SK-N-SH (cell line): ENCODE results near the gene TMEM192. TPM values are rescaled to one million over a fixed set of nuclear protein-coding genes. Genes with fewer than 3 reads are reported as not detected.
A peak's percentile ranks its signal among the peaks of the same experiment; 100 is the strongest.
"Not testable (repeated sequence)": the region's sequence is repeated elsewhere in the genome, so short reads cannot be mapped to it uniquely, and the experiment has no call there.

ENCODE experiments used
- CTCF ChIA-PET: fragments of 300-600, 350-600 bp; formaldehyde crosslinking; extraction: SDS; loops from one replicate; lab custom pipeline; 2021; lab: Yijun Ruan, JAX
- POLR2A ChIA-PET: fragments of 350-600 bp; sonication (Branson Sonifier 250); formaldehyde crosslinking; extraction: SDS; loops from one replicate; lab custom pipeline; 2020; ENCODE audit warnings: antibody characterized with exemption, inconsistent platforms; lab: Yijun Ruan, JAX
- DNase-seq: peaks from one replicate; pipeline ENCODE4 v3.0.0; 2012
- H2AFZ ChIP-seq: fragments of 200-600 bp; sonication (generic); 2 replicates; pipeline ENCODE4 v1.8.1; 2016; ENCODE audit warnings: antibody characterized with exemption, mild to moderate bottlenecking, low read depth
- H3F3A ChIP-seq: fragments of 200-600 bp; sonication (generic); replicated peaks from 2 replicates; pipeline ENCODE3; 2016; ENCODE audit warnings: antibody characterized with exemption, mild to moderate bottlenecking; ENCODE audit not compliant: insufficient read depth
- H3K27ac ChIP-seq, 2 experiments: fragments of 200-500 bp in 1 of 2; fragments of 200-600 bp in 1 of 2; sonication (Bioruptor generic) in 1 of 2; sonication (generic), shearing (Covaris generic) in 1 of 2; 2 replicates each; pipeline versions ENCODE4 v1.5.1 to v1.6.1; 2014 to 2016; ENCODE audit warnings: low read depth in 2 of 2, inconsistent platforms in 1 of 2, low read length in 1 of 2, mild to moderate bottlenecking in 1 of 2, mixed read lengths in 1 of 2
- H3K27me3 ChIP-seq: fragments of 200-600 bp; sonication (generic), shearing (Covaris generic); 2 replicates; pipeline ENCODE4 v1.6.1; 2016; ENCODE audit warnings: mixed run types; ENCODE audit not compliant: insufficient read depth
- H3K36me3 ChIP-seq, 2 experiments: fragments of 200-500 bp in 1 of 2; fragments of 200-600 bp in 1 of 2; sonication (Bioruptor generic) in 1 of 2; sonication (generic) in 1 of 2; replicated peaks in 1 of 2; 2 replicates each; pipeline versions ENCODE3 to v1.5.1; 2014 to 2016; ENCODE audit warnings: low read length in 1 of 2, mild to moderate bottlenecking in 1 of 2; ENCODE audit not compliant: insufficient read depth in 2 of 2, control insufficient read depth in 1 of 2
- H3K4me1 ChIP-seq, 2 experiments: fragments of 200-500 bp in 1 of 2; fragments of 200-600 bp in 1 of 2; sonication (Bioruptor generic) in 1 of 2; sonication (generic), shearing (Covaris generic) in 1 of 2; 2 replicates each; pipeline versions ENCODE4 v1.5.1 to v1.6.1; 2014 to 2016; ENCODE audit warnings: low read depth in 1 of 2, low read length in 1 of 2, mixed run types in 1 of 2; ENCODE audit not compliant: insufficient read depth in 2 of 2, control insufficient read depth in 1 of 2
- H3K4me2 ChIP-seq: fragments of 200-600 bp; sonication (generic), shearing (Covaris generic); 2 replicates; pipeline ENCODE4 v1.6.1; 2017; ENCODE audit warnings: mixed run types
- H3K4me3 ChIP-seq, 2 experiments: fragments of 200-500 bp in 1 of 2; fragments of 200-600 bp in 1 of 2; sonication (Bioruptor generic) in 1 of 2; sonication (generic), shearing (Covaris generic) in 1 of 2; 2 replicates each; pipeline versions ENCODE4 v1.5.1 to v1.8.1; 2014 to 2016; ENCODE audit warnings: low read depth in 2 of 2, inconsistent platforms in 1 of 2, low read length in 1 of 2, mild to moderate bottlenecking in 1 of 2, mixed read lengths in 1 of 2, moderate library complexity in 1 of 2
- H3K79me2 ChIP-seq: fragments of 200-600 bp; sonication (generic); 2 replicates; pipeline ENCODE4 v1.8.1; 2017; ENCODE audit warnings: mild to moderate bottlenecking; ENCODE audit not compliant: insufficient read depth
- H3K9ac ChIP-seq: fragments of 200-600 bp; sonication (generic); 2 replicates; pipeline ENCODE4 v1.6.1; 2017; ENCODE audit warnings: mixed run types
- H3K9me2 ChIP-seq: fragments of 200-600 bp; sonication (generic); 2 replicates; pipeline ENCODE4 v1.6.1; 2017; ENCODE audit warnings: mixed run types
- H3K9me3 ChIP-seq: fragments of 200-600 bp; sonication (generic); 2 replicates; pipeline ENCODE4 v1.6.1; 2017; ENCODE audit warnings: mixed run types, mild to moderate bottlenecking, moderate library complexity
- H4K20me1 ChIP-seq: fragments of 200-600 bp; sonication (generic); 2 replicates; pipeline ENCODE4 v1.6.1; 2017; ENCODE audit warnings: mild to moderate bottlenecking, mixed run types; ENCODE audit not compliant: insufficient read depth
- FOSL2 ChIP-seq: IDR thresholded peaks from 2 replicates; pipeline ENCODE4 v1.4.0; 2012; ENCODE audit warnings: low read depth, mild to moderate bottlenecking, moderate library complexity, borderline replicate concordance
- FOXJ3 ChIP-seq: sonication (generic); formaldehyde crosslinking; IDR thresholded peaks from 2 replicates; pipeline ENCODE4 v1.5.1; 2020; ENCODE audit warnings: mild to moderate bottlenecking, missing genetic modification reagents
- GATA2 ChIP-seq: sonication (generic); formaldehyde crosslinking; IDR thresholded peaks from 2 replicates; pipeline ENCODE4 v1.5.0; 2020; ENCODE audit warnings: mild to moderate bottlenecking, missing genetic modification reagents
- IRF3 ChIP-seq: fragments of 150-350 bp; IDR thresholded peaks from 2 replicates; pipeline ENCODE4 v1.6.1; 2016; ENCODE audit warnings: mild to moderate bottlenecking, low read depth, low read length
- JUND ChIP-seq: IDR thresholded peaks from 2 replicates; pipeline ENCODE4 v1.4.0; 2012
- MAX ChIP-seq: IDR thresholded peaks from 2 replicates; pipeline ENCODE4 v1.4.0; 2012; ENCODE audit warnings: low read depth
- MEF2A ChIP-seq: IDR thresholded peaks from 2 replicates; pipeline ENCODE4 v1.4.0; 2012; ENCODE audit warnings: low read depth, borderline replicate concordance
- RAD21 ChIP-seq: IDR thresholded peaks from 2 replicates; pipeline ENCODE4 v1.6.1; 2012; ENCODE audit warnings: mild to moderate bottlenecking, low read length
- RCOR1 ChIP-seq: fragments of 150-350 bp; IDR thresholded peaks from 2 replicates; pipeline ENCODE4 v1.6.1; 2017; ENCODE audit warnings: antibody characterized with exemption, low read length
- RFX5 ChIP-seq: IDR thresholded peaks from 2 replicates; pipeline ENCODE4 v1.6.1; 2012; ENCODE audit warnings: mild to moderate bottlenecking, improper control_type of control experiment, low read length
- RXRA ChIP-seq: IDR thresholded peaks from 2 replicates; pipeline ENCODE4 v1.4.0; 2012; ENCODE audit warnings: low read depth, mild to moderate bottlenecking, borderline replicate concordance
- SIN3A ChIP-seq: IDR thresholded peaks from 2 replicates; pipeline ENCODE4 v1.6.1; 2012; ENCODE audit warnings: low read depth, mild to moderate bottlenecking, low read length, moderate library complexity, borderline replicate concordance
- SMC3 ChIP-seq: IDR thresholded peaks from 2 replicates; pipeline ENCODE4 v1.6.1; 2012; ENCODE audit warnings: low read depth, low read length, improper control_type of control experiment
- TEAD4 ChIP-seq: IDR thresholded peaks from 2 replicates; pipeline ENCODE4 v1.4.0; 2012; ENCODE audit warnings: mild to moderate bottlenecking, borderline replicate concordance; ENCODE audit not compliant: insufficient read depth
- USF2 ChIP-seq: fragments of 150-350 bp; IDR thresholded peaks from 2 replicates; pipeline ENCODE4 v1.6.1; 2017; ENCODE audit warnings: antibody characterized with exemption, low read length, low read depth, borderline replicate concordance
- ZBTB33 ChIP-seq: IDR thresholded peaks from 2 replicates; pipeline ENCODE4 v1.4.0; 2012; ENCODE audit warnings: low read depth, borderline replicate concordance
- WGBS: methylation state at CpG from one replicate; pipeline ENCODE4 v1.1.6; 2017; ENCODE audit warnings: low lambda C conversion rate; 5-methylcytosine and 5-hydroxymethylcytosine counted together
- polyA plus RNA-seq, 3 experiments: library from polyadenylated mRNA; depleted of rRNA; stranded (reverse); fragments of >200 nt; gene quantifications; 2 replicates each; pipeline ENCODE4 v1.2.3, GENCODE V29; 2012
- TF ChIP-seq, protein P1 (sequence below): IDR thresholded peaks from 2 replicates; pipeline ENCODE4 v1.4.0; 2012; ENCODE audit warnings: low read depth, borderline replicate concordance

TMEM192 gene
- polyA plus RNA-seq, 1 of the 3 experiments (the other 2 are of a cell fraction): 9.1 TPM

DNA sequence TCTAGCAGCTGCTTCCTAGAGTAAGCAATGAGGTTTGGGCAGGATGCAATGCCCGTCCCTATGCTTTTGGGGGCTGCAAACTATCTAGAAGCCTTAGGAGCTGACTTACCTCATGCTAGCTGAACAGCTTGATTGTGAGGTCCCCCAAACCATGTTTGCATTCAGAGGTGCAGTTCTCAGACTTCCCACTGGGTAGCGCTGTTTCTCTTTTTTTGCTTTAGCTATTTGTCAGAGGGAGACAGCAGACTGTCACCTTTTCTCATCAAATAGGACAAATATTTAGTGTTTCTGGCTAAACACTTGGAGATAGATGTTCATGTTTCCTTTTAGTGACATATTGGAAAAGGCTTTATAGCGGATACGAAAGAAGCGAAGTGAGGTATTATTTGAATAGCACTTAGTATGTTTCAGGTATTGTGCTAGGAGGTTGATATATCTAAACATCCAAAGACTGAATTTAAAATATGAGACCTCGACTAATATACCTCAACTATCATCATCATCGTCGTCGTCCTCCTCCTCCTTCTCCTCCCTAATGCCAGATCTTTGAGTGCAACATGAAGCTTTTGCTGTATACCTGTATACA is 18.7 kb upstream of the TMEM192 start (continued):
- TF ChIP-seq, protein P1, sequence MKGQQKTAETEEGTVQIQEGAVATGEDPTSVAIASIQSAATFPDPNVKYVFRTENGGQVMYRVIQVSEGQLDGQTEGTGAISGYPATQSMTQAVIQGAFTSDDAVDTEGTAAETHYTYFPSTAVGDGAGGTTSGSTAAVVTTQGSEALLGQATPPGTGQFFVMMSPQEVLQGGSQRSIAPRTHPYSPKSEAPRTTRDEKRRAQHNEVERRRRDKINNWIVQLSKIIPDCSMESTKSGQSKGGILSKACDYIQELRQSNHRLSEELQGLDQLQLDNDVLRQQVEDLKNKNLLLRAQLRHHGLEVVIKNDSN: no peak
- TF ChIP-seq JUND (no peak), RAD21 (peak; percentile 94), FOXJ3 (CRISPR knock-in tag) (no peak), RXRA (no peak), GATA2 (CRISPR knock-in tag) (no peak), SMC3 (peak; percentile 91), ZBTB33 (no peak)

- WGBS: 8% methylated on average over 3 of the region's 3 CpGs
- no peaks in the 10 kb centered on the region for H3K9me3 ChIP-seq
- H3K4me1 ChIP-seq: no peaks in the 10 kb centered on the region
- POLR2A ChIA-PET: no interaction called here
- H3K27ac ChIP-seq: no peak overlapping the region
- CTCF ChIA-PET: interaction anchor here (0.7 to 3.5 kb wide), 9 partner anchors 10 to 391 kb away, joined by 3 to 76 read pairs (median 15); partner anchors contain the start of gene MSMO1
- TF ChIP-seq MEF2A (no peak), RAD21 (no peak), RFX5 (no peak), TEAD4 (no peak), FOXJ3 (CRISPR knock-in tag) (no peak), SIN3A (no peak), RCOR1 (no peak), FOSL2 (no peak), GATA2 (CRISPR knock-in tag) (no peak), MAX (no peak), IRF3 (no peak), JUND (no peak), USF2 (no peak)
- TF ChIP-seq, protein P1: no peak
- no peaks in the 10 kb centered on the region; the same call in 1 of the 2 replicates for H3K27me3 ChIP-seq
- no peaks in the 10 kb centered on the region for H3F3A ChIP-seq
- H3K4me3 ChIP-seq: no peak overlapping the region
- DNase-seq: no peak
- H3K36me3 ChIP-seq: no peaks in the 10 kb centered on the region
- H3K9ac ChIP-seq: no peak overlapping the region
- H2AFZ ChIP-seq: no peak overlapping the region
- no peaks in the 10 kb centered on the region for H4K20me1 ChIP-seq
- H3K4me2 ChIP-seq: no peak overlapping the region
- H3K9me2 ChIP-seq: no peaks in the 10 kb centered on the region
- H3K79me2 ChIP-seq: no peaks in the 10 kb centered on the region
Measured at GRCh38 chr4:165129924-165130323, 17.3 kb upstream of the TMEM192 start.

GRCh38 chr4:165125869-165126499 is 13.3 kb upstream of the TMEM192 start:
- H3K9me2 ChIP-seq, H3K4me3 ChIP-seq, H3K36me3 ChIP-seq, H3K4me1 ChIP-seq, H3K9ac ChIP-seq, H2AFZ ChIP-seq, H3F3A ChIP-seq, CTCF ChIA-PET, H3K4me2 ChIP-seq, H3K9me3 ChIP-seq, POLR2A ChIA-PET, H3K27me3 ChIP-seq, H3K79me2 ChIP-seq, H4K20me1 ChIP-seq, H3K27ac ChIP-seq, DNase-seq: not testable (repeated sequence)
- WGBS: 87% methylated on average over 7 of the region's 40 CpGs
